ENCODE measurements around the gene LIG4.

- TF ChIP-seq CTCF (IDR thresholded peaks at IDR 0.05; ENCODE audit: insufficient read depth, low read depth, low read length) (no peak), EZH2 (IDR thresholded peaks at IDR 0.05; ENCODE audit: insufficient read depth, low read length) (no peak)
These were observed 33.8 kb upstream of the LIG4 start for GRCh38 chr13:108249150-108249549.

Data from astrocyte (in vitro differentiated cells and primary cell).